Omental fat pad (tissue), 4 donors: ENCODE data around the gene CLCN5. TPM values are rescaled to one million over a fixed set of nuclear protein-coding genes. Genes with fewer than 3 reads are reported as not detected.

Experiments used
- ATAC-seq: fragments of 150-250 bp; one replicate; pipeline ENCODE4 v1.9.1; 2016; ENCODE audit warnings: mild to moderate bottlenecking, moderate library complexity; ENCODE audit not compliant: low FRiP score
- DNase-seq: peaks from one replicate; pipeline ENCODE4 v3.0.0-alpha.2; 2019; ENCODE audit warnings: low spot score
- CTCF ChIP-seq, 3 donors: fragments of 450-650 bp; IDR thresholded peaks; one replicate each; pipeline ENCODE4 v1.5.1; 2016 to 2017; ENCODE audit warnings: antibody characterized with exemption in 3 of 3, mild to moderate bottlenecking in 3 of 3, moderate library complexity in 2 of 3
- total RNA-seq, 4 donors: library from RNA; depleted of rRNA; stranded (reverse); fragments of >200 nt; gene quantifications; one replicate each; pipeline ENCODE4 v1.1.0, GENCODE V29; 2016

CLCN5 gene
- total RNA-seq, 4 donors from 2014 or later: 6.6 to 15.0 (median 8.0) TPM

GRCh38 chrX:50106051-50106675 lies 183.8 kb downstream of the CLCN5 start:
- TF ChIP-seq CTCF (IDR thresholded peaks at IDR 0.05): no peak
- no peak for ATAC-seq
- DNase-seq: no peak

DNA sequence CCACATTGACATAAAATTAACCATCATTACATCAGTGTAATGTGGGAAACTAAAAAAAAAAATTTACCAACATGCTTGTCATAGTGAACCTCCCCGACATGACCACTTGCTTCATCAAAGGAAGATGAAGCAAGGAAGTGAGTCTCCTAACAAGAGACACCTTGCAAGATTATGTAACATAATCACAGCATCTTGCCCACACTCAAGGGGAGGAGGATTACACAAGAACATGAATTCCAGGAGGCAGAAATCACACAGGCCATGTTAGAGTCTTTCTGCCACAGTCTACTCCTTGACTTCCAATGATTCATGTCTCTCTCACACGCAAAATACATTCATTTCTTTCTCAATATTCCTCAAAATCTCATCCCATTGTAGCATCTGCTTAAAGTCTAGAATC lies 185.1 kb downstream of the CLCN5 start:
- DNase-seq (no peak), ATAC-seq (no peak)
- TF ChIP-seq CTCF (IDR thresholded peaks at IDR 0.05): no peak

GRCh38 chrX:50108264-50108663 lies 185.9 kb downstream of the CLCN5 start:
- DNase-seq: no peak
- no peak for TF ChIP-seq CTCF (IDR thresholded peaks at IDR 0.05)
- ATAC-seq: no peak

- DNase-seq (no peak), ATAC-seq (no peak)
- TF ChIP-seq CTCF (IDR thresholded peaks at IDR 0.05): no peak
Measured at GRCh38 chrX:50111742-50112141, 189.3 kb downstream of the CLCN5 start.

GRCh38 chrX:50114113-50114512 lies 191.7 kb downstream of the CLCN5 start:
- ATAC-seq: no peak
- TF ChIP-seq CTCF (IDR thresholded peaks at IDR 0.05): no peak
- no peak for DNase-seq

DNA sequence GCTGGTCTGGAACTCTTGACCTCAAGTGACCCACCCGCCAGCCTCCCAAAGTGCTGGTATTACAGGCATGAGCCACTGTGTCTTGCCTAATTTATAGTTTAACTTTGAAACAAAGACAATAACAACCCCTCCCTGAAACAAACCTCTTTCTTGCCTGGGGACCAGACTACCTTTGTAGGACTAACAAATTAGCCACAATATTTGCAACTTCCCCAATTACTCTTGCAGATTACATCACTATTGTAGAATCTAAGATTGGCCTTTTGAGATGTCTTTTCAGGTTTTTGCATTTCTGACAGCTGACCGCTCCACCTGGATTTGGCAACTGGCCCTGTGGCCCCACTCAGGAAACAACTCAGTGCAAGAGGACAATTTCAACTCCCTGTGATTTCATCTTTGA lies 193.6 kb downstream of the CLCN5 start:
- ATAC-seq: no peak
- DNase-seq: no peak
- TF ChIP-seq CTCF (IDR thresholded peaks at IDR 0.05): no peak

DNA sequence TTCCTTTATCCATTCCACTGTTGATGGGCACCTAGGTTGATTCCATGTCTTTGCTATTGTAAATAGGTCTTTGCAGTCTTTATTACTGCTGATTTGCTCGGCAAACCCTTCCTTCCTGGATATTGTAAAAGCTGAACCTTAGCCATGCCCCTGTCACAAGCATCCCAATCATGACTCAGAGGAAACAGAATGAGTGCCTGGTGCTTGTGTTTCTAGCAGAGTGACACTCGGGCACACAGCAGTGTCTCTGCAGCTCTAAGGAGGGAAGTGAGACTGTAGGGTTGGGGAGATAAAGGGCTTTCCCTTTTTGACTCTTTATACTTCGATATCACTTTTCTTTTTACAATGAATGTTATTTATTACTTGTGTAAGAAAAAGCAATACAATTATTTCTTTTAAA lies 195.1 kb downstream of the CLCN5 start:
- ATAC-seq (no peak), DNase-seq (no peak)
- TF ChIP-seq CTCF (IDR thresholded peaks at IDR 0.05): no peak
